D721Med (cell line): ENCODE results near the gene BRSK1.

Source experiments
- DNase-seq: peaks from one replicate; pipeline ENCODE4 v3.0.0; 2011; ENCODE audit warnings: low spot score; ENCODE audit not compliant: insufficient read length
- FAIRE-seq: peaks from 2 replicates; lab custom pipeline; 2011; peaks lifted over from hg19 to GRCh38; lab: Jason Lieb, UNC
- CTCF ChIP-seq: IDR thresholded peaks from 2 replicates; pipeline ENCODE4 v1.5.1; 2012; ENCODE audit warnings: mild to moderate bottlenecking, control low read depth; ENCODE audit not compliant: insufficient read depth; ENCODE audit errors: missing control alignments

The BRSK1 gene

GRCh38 chr19:55285229-55285890 is 1.6 kb downstream of the BRSK1 start:
- TF ChIP-seq CTCF: no peak
- no peak for FAIRE-seq
- DNase-seq: no peak

GRCh38 chr19:55287361-55288079 is 3.7 kb downstream of the BRSK1 start:
- FAIRE-seq (no peak), DNase-seq (no peak)
- TF ChIP-seq CTCF: no peak

DNA sequence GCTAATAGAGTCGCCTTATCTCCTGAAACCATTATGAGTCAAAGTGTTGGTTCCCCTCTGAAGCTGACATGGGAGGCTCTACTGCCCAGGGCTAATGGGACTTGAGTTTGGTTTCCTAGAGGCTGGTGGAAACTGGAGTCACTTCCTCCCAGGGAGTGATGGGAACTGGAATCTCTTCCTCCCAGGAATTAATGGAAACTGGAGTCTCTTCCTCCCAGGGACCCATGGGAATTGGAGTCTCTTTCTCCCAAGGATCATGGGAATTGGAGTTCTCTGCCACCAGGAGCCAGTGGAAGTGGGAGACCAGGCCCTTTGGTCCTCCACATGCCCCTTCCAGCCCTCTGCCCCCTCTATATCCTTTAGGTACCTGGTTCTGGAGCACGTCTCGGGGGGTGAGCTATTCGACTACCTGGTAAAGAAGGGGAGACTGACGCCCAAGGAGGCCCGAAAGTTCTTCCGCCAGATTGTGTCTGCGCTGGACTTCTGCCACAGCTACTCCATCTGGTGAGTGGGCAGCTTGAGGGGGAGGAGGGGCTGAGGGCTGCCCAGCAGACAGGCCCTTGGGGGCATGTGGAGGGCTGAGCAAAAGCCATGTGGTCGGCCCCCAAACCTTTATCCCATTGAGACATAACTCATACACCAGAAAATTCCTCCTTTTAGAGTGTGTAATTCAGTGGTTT is 5.5 kb downstream of the BRSK1 start:
- DNase-seq: no peak
- no peak for TF ChIP-seq CTCF
- FAIRE-seq: no peak

DNA sequence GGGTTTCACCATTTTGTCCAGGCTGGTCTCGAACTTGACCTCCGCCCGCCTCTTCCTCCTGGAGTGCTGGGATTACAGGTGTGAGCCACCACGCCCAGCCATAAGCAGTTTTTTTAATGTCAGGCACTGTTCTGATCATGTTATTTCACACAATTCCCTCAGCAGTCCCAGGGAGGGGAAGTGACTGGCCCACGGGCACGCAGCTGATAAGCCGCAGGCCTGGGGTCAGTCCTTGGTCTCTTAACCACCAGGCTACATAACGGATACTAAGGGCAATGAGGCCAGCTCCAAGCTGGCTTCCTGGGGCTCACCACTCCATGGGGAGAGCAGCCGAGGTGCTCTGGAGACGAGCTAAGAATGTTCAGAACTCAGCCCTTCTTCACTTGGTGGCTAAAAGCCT is 13.5 kb downstream of the BRSK1 start:
- TF ChIP-seq CTCF: no peak
- DNase-seq: no peak
- no peak for FAIRE-seq

GRCh38 chr19:55299991-55300390 is 16.2 kb downstream of the BRSK1 start:
- no peak for DNase-seq
- no peak for FAIRE-seq
- no peak for TF ChIP-seq CTCF

DNA sequence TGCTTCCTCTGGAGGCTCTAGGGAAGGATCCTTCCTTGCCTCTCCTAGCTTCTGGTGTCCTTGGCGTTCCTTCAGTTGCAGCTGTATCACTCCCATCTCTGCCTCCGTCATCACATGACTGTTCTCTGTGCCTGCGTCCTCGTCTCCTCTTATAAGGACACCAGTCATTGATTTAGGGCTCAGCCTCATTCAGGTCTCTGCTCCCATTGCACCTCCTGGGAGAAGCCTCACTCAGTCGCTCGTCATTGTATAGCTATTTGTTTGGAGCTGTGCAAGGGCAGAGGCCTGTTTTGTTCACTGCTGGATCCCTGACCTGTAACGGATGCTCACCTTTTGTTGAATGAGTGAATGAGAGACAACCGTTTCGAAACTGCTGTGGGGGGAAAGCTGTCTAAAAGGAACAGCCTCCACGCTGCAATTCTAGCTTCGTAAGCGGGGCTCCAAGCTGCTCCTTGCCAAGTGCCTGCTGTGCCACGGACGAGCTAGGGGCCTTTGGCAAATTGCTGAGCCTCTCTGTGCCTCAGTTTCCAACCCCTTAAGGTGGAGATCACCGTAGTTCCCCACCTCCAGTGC is 17.2 kb downstream of the BRSK1 start:
- DNase-seq (no peak), FAIRE-seq (no peak)
- TF ChIP-seq CTCF: no peak
